ENCODE data around the gene NXPH3.

- TF ChIP-seq FOXM1 (IDR thresholded peaks at IDR 0.05; ENCODE audit: borderline replicate concordance) (no peak), SP1 (IDR thresholded peaks at IDR 0.05) (no peak), ARNT (IDR thresholded peaks at IDR 0.05) (no peak), FOXA1 (IDR thresholded peaks at IDR 0.05) (no peak)
Measured at GRCh38 chr17:49580055-49580721, 4.5 kb downstream of the NXPH3 start.

All from HEK293T (cell line).